Loucy (cell line): ENCODE data around the gene LIPN.

Experiments used
- H2AFZ ChIP-seq: fragments of 200-600 bp; sonication (generic); 2 replicates; pipeline ENCODE4 v1.6.0; 2016; ENCODE audit warnings: antibody characterized with exemption, mild to moderate bottlenecking, low read length, moderate library complexity
- H3F3A ChIP-seq: fragments of 200-600 bp; 2 replicates; pipeline ENCODE4 v1.6.0; 2016; ENCODE audit warnings: antibody characterized with exemption, low read depth, mild to moderate bottlenecking
- H3K27me3 ChIP-seq: fragments of 200-600 bp; sonication (generic); 2 replicates; pipeline ENCODE4 v1.6.1; 2014; ENCODE audit warnings: low read length, mild to moderate bottlenecking; ENCODE audit not compliant: insufficient read depth, poor library complexity, severe bottlenecking
- H3K36me3 ChIP-seq: fragments of 200-600 bp; sonication (generic); 2 replicates; pipeline ENCODE4 v1.6.1; 2016; ENCODE audit warnings: low read length; ENCODE audit not compliant: insufficient read depth
- H3K4me1 ChIP-seq: fragments of 200-600 bp; sonication (generic); 2 replicates; pipeline ENCODE4 v1.5.1; 2014; ENCODE audit warnings: low read length, mild to moderate bottlenecking; ENCODE audit not compliant: insufficient read depth, poor library complexity, severe bottlenecking
- H3K4me2 ChIP-seq: fragments of 200-600 bp; sonication (generic); 2 replicates; pipeline ENCODE4 v1.6.0; 2014; ENCODE audit warnings: antibody characterized with exemption, low read length, low read depth, mild to moderate bottlenecking; ENCODE audit not compliant: poor library complexity, severe bottlenecking
- H3K4me3 ChIP-seq: fragments of 200-600 bp; sonication (generic); 2 replicates; pipeline ENCODE4 v1.5.1; 2014; ENCODE audit warnings: low read length, mild to moderate bottlenecking, mixed read lengths; ENCODE audit not compliant: poor library complexity, severe bottlenecking
- H3K79me2 ChIP-seq: fragments of 200-600 bp; sonication (generic); 2 replicates; pipeline ENCODE4 v1.6.1; 2014; ENCODE audit warnings: low read length; ENCODE audit not compliant: insufficient read depth
- H3K9ac ChIP-seq: fragments of 200-600 bp; sonication (generic); 2 replicates; pipeline ENCODE4 v1.6.0; 2014; ENCODE audit warnings: mild to moderate bottlenecking, low read depth, low read length, moderate library complexity; ENCODE audit not compliant: poor library complexity, severe bottlenecking
- H3K9me2 ChIP-seq: fragments of 200-600 bp; sonication (generic); replicated peaks from 2 replicates; pipeline ENCODE4 v1.6.1; 2016; ENCODE audit warnings: low read depth, low read length, mixed read lengths
- H3K9me3 ChIP-seq: fragments of 200-600 bp; sonication (generic); 2 replicates; pipeline ENCODE4 v1.6.1; 2014; ENCODE audit warnings: mild to moderate bottlenecking, antibody characterized with exemption, low read length, low read depth; ENCODE audit not compliant: insufficient read depth
- H4K20me1 ChIP-seq: fragments of 200-600 bp; sonication (generic); 2 replicates; pipeline ENCODE4 v1.6.0; 2014; ENCODE audit warnings: antibody characterized with exemption, low read length, mild to moderate bottlenecking; ENCODE audit not compliant: insufficient read depth, poor library complexity, severe bottlenecking
- EZH2phosphoT487 ChIP-seq: fragments of 200-600 bp; IDR thresholded peaks from 2 replicates; pipeline ENCODE4 v1.6.1; 2018; ENCODE audit warnings: antibody characterized with exemption, mild to moderate bottlenecking, moderate library complexity, borderline replicate concordance
- TF ChIP-seq, protein P1 (sequence below): fragments of 200-600 bp; sonication (generic); conservative IDR thresholded peaks from 2 replicates; pipeline ENCODE4 v1.5.1; 2014; ENCODE audit warnings: mild to moderate bottlenecking, antibody characterized with exemption, low read length

LIPN gene

GRCh38 chr10:88725798-88726197 is 34.0 kb upstream of the LIPN start:
- Histone ChIP-seq H3K9me2 (no peaks in the 10 kb centered on the region), H3K9ac (peak overlapping the region; percentile 10), H3K27me3 (no peaks in the 10 kb centered on the region), H3K79me2 (no peaks in the 10 kb centered on the region), H2AFZ (peak overlapping the region; percentile 68), H3F3A (no peaks in the 10 kb centered on the region), H3K36me3 (no peaks in the 10 kb centered on the region), H3K4me3 (peak overlapping the region; percentile 58), H3K4me2 (peak overlapping the region; percentile 60), H3K4me1 (peaks cover 19% of the 10 kb centered on the region), H3K9me3 (no peaks in the 10 kb centered on the region), H4K20me1 (no peaks in the 10 kb centered on the region)
- no peak for TF ChIP-seq EZH2phosphoT487
- TF ChIP-seq, protein P1, sequence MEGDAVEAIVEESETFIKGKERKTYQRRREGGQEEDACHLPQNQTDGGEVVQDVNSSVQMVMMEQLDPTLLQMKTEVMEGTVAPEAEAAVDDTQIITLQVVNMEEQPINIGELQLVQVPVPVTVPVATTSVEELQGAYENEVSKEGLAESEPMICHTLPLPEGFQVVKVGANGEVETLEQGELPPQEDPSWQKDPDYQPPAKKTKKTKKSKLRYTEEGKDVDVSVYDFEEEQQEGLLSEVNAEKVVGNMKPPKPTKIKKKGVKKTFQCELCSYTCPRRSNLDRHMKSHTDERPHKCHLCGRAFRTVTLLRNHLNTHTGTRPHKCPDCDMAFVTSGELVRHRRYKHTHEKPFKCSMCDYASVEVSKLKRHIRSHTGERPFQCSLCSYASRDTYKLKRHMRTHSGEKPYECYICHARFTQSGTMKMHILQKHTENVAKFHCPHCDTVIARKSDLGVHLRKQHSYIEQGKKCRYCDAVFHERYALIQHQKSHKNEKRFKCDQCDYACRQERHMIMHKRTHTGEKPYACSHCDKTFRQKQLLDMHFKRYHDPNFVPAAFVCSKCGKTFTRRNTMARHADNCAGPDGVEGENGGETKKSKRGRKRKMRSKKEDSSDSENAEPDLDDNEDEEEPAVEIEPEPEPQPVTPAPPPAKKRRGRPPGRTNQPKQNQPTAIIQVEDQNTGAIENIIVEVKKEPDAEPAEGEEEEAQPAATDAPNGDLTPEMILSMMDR, result no peak

DNA sequence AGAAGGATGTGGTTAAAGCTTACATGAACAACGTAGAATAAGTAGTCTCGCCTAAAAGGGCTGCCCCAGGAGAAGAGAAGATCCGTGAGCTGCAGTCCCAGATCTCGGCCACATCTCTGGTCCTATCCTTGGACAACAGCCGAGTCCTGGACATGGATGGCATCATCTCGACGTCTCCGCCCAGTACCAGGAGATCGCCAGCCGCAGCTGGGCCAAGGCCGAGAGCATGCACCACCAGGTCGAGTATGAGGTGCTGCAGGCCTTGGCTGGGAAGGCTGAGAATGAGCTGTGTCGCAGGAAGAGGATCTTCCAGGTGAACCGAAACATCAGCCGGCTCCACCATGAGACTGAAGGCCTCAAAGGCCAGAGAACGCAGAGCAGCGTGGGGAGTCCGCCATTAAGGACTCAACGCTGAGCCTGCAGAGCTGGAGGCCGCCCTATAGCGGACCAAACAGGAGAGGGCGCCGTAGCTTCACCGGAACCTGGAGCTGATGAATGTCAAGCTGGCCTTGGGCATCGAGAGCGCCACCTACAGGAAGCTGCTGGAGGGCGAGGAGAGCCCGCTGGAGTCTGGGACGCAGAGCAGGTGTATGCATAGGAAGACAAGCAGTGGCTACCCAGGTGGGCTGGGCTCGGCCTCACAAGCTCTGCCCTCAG is 31.6 kb upstream of the LIPN start:
- Histone ChIP-seq H3K9me3 (no peaks in the 10 kb centered on the region), H3K9me2 (no peaks in the 10 kb centered on the region), H3K4me3 (no peak overlapping the region), H3K4me2 (no peak overlapping the region), H3K79me2 (no peaks in the 10 kb centered on the region), H2AFZ (no peak overlapping the region), H3K27me3 (no peaks in the 10 kb centered on the region), H3K9ac (no peak overlapping the region), H3K4me1 (peaks cover 21% of the 10 kb centered on the region), H4K20me1 (no peaks in the 10 kb centered on the region), H3K36me3 (no peaks in the 10 kb centered on the region), H3F3A (no peaks in the 10 kb centered on the region)
- no peak for TF ChIP-seq EZH2phosphoT487
- TF ChIP-seq, protein P1, result peak; percentile 95

DNA sequence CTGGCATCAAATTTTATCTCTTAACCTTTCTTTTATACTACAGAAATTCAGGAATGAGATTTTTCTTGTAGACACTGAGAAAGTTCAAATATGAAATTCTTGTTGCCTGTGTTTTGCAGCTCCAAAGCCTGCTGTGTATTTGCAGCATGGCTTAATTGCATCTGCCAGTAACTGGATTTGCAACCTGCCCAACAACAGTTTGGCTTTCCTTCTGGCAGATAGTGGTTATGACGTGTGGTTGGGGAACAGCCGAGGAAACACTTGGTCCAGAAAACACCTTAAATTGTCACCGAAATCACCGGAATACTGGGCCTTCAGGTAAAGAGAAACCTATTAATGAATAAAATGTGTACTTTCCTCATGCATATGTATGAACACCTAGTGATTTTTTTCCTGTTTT is 29.0 kb upstream of the LIPN start:
- TF ChIP-seq EZH2phosphoT487, result no peak
- TF ChIP-seq, protein P1, result no peak
- Histone ChIP-seq H3K4me1 (peaks cover 17% of the 10 kb centered on the region), H3K9me3 (no peaks in the 10 kb centered on the region), H3F3A (no peaks in the 10 kb centered on the region), H3K4me2 (no peak overlapping the region), H3K4me3 (no peak overlapping the region), H3K79me2 (no peaks in the 10 kb centered on the region), H4K20me1 (no peaks in the 10 kb centered on the region), H3K9me2 (no peaks in the 10 kb centered on the region), H3K27me3 (no peaks in the 10 kb centered on the region), H3K36me3 (no peaks in the 10 kb centered on the region), H3K9ac (no peak overlapping the region), H2AFZ (0 out of 2 replicates have a peak overlapping the region, but pooled peaks have one; percentile 13)
